CD4-positive, alpha-beta T cell (primary cell): ENCODE measurements around the gene KCNV2. TPM values are rescaled to one million over a fixed set of nuclear protein-coding genes. Genes with fewer than 3 reads are reported as not detected.

Experiments used
- ATAC-seq: fragments of 200-7000 bp; cut with Tn5 transposase; one replicate; pipeline ENCODE4 v1.10.0; 2022; ENCODE audit warnings: mild to moderate bottlenecking; ENCODE audit not compliant: poor library complexity
- CTCF ChIA-PET: fragments of 350-600 bp; sonication (Branson Sonifier 250); formaldehyde crosslinking; loops from one replicate; lab custom pipeline; 2021; ENCODE audit warnings: antibody characterized with exemption, inconsistent platforms; lab: Charles Lee
- POLR2A ChIA-PET: fragments of 350-600 bp; sonication (Branson Sonifier 250); formaldehyde crosslinking; loops from one replicate; lab custom pipeline; 2021; ENCODE audit warnings: antibody characterized with exemption, inconsistent platforms; lab: Charles Lee
- DNase-seq, 14 experiments: peaks; one replicate each; pipeline ENCODE4 v3.0.0-alpha.2; 2013 to 2020; ENCODE audit warnings: mixed read lengths in 2 of 14
- H3K27ac ChIP-seq, 2 donors: one replicate each; pipeline versions ENCODE4 v1.5.1 to v1.7.0; 2013; ENCODE audit warnings: low read length in 2 of 2, low read depth in 1 of 2, mild to moderate bottlenecking in 1 of 2
- H3K27me3 ChIP-seq, 2 experiments: 1 replicate in 1 of 2; 2 replicates in 1 of 2; pipeline versions ENCODE4 v1.6.1 to v1.7.0; 2013; ENCODE audit warnings: low read length in 2 of 2, control low read depth in 1 of 2, mild to moderate bottlenecking in 1 of 2, moderate library complexity in 1 of 2; ENCODE audit not compliant: insufficient read depth in 2 of 2, control insufficient read depth in 1 of 2
- H3K36me3 ChIP-seq: one replicate; pipeline ENCODE4 v1.6.1; 2013; ENCODE audit warnings: low read length, control low read depth; ENCODE audit not compliant: insufficient read depth
- H3K4me1 ChIP-seq: one replicate; pipeline ENCODE4 v1.6.1; 2013; ENCODE audit warnings: low read length, control low read depth; ENCODE audit not compliant: insufficient read depth
- H3K4me3 ChIP-seq: one replicate; pipeline ENCODE4 v1.5.1; 2013; ENCODE audit warnings: mild to moderate bottlenecking, low read length, moderate library complexity
- H3K9me3 ChIP-seq, 2 experiments: 1 replicate in 1 of 2; 2 replicates in 1 of 2; pipeline versions ENCODE4 v1.6.1 to v1.7.0; 2013; ENCODE audit warnings: low read length in 2 of 2, mild to moderate bottlenecking in 2 of 2, control low read depth in 1 of 2, moderate library complexity in 1 of 2; ENCODE audit not compliant: control insufficient read depth in 1 of 2, insufficient read depth in 1 of 2
- H3K27ac Mint-ChIP-seq: one replicate; pipeline ENCODE4 v1.8.0; 2020; ENCODE audit warnings: mixed read lengths
- H3K27me3 Mint-ChIP-seq: one replicate; pipeline ENCODE4 v1.8.0; 2021; ENCODE audit warnings: mixed read lengths
- H3K36me3 Mint-ChIP-seq: one replicate; pipeline ENCODE4 v1.8.0; 2021; ENCODE audit warnings: low read depth, mixed read lengths
- H3K4me1 Mint-ChIP-seq: one replicate; pipeline ENCODE4 v1.8.0; 2021; ENCODE audit warnings: low read depth, mixed read lengths
- H3K4me3 Mint-ChIP-seq: one replicate; pipeline ENCODE4 v1.8.0; 2020; ENCODE audit warnings: mild to moderate bottlenecking, mixed read lengths
- H3K9me3 Mint-ChIP-seq: one replicate; pipeline ENCODE4 v1.8.0; 2020; ENCODE audit warnings: mixed read lengths
- intact Hi-C, 2 experiments: fragments of 100-400 bp; cut with DNase I in 1 of 2; cut with micrococcal nuclease in 1 of 2; formaldehyde crosslinking; loops; one replicate each; pipeline versions ENCODE4 v1.15.1 to v1.9.0; 2023 to 2025; cut with DNase I, micrococcal nuclease
- total RNA-seq, 174 experiments: library from RNA in 2 of 174; stranded (reverse) in 2 of 174; gene quantifications; one replicate each; pipeline ENCODE4 v1.2.3 and lab custom pipeline; 2021 to 2026
- TF ChIP-seq, protein P1 (sequence below): fragments of 200-600 bp; IDR thresholded peaks from one replicate; pipeline ENCODE4 v1.8.0; 2022; ENCODE audit warnings: antibody characterized with exemption, mild to moderate bottlenecking

Gene KCNV2
- total RNA-seq, 2 experiments from 2014 or later: not detected

DNA sequence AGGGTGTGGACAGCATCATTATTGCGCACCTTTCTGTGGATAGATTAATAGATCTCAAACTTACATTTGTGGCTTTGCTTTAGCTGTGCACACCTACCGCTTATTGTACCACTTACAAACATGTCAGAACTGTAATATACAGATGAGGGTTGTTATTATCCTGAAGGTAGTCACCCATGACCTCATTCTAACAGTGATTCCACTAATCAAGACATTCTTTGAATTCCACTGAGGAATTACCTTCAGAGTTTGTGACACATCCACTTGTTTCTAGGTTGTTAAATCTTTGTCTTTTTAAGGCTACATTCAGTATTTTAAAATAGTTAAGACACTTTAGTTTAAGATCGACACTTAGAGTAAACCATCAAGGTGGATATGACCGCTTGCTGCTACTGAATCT lies 7.8 kb downstream of the KCNV2 start:
- H3K9me3 Mint-ChIP-seq: no peaks in the 10 kb centered on the region
- intact Hi-C loops: no loop called here
- CTCF ChIA-PET: no interaction called here
- no peaks in the 10 kb centered on the region for H3K27me3 Mint-ChIP-seq
- no peaks in the 10 kb centered on the region for H3K36me3 ChIP-seq
- no peaks in the 10 kb centered on the region for H3K36me3 Mint-ChIP-seq
- H3K27me3 ChIP-seq: no peaks in the 10 kb centered on the region
- H3K27ac Mint-ChIP-seq: no peak overlapping the region
- H3K4me3 Mint-ChIP-seq: no peak overlapping the region
- no peak for DNase-seq
- no peaks in the 10 kb centered on the region for H3K9me3 ChIP-seq
- no peak overlapping the region for H3K27ac ChIP-seq
- ATAC-seq: no peak
- TF ChIP-seq, protein P1, sequence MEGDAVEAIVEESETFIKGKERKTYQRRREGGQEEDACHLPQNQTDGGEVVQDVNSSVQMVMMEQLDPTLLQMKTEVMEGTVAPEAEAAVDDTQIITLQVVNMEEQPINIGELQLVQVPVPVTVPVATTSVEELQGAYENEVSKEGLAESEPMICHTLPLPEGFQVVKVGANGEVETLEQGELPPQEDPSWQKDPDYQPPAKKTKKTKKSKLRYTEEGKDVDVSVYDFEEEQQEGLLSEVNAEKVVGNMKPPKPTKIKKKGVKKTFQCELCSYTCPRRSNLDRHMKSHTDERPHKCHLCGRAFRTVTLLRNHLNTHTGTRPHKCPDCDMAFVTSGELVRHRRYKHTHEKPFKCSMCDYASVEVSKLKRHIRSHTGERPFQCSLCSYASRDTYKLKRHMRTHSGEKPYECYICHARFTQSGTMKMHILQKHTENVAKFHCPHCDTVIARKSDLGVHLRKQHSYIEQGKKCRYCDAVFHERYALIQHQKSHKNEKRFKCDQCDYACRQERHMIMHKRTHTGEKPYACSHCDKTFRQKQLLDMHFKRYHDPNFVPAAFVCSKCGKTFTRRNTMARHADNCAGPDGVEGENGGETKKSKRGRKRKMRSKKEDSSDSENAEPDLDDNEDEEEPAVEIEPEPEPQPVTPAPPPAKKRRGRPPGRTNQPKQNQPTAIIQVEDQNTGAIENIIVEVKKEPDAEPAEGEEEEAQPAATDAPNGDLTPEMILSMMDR: no peak
- H3K4me1 ChIP-seq: no peaks in the 10 kb centered on the region
- no peak overlapping the region for H3K4me3 ChIP-seq
- POLR2A ChIA-PET: no interaction called here
- no peaks in the 10 kb centered on the region for H3K4me1 Mint-ChIP-seq

DNA sequence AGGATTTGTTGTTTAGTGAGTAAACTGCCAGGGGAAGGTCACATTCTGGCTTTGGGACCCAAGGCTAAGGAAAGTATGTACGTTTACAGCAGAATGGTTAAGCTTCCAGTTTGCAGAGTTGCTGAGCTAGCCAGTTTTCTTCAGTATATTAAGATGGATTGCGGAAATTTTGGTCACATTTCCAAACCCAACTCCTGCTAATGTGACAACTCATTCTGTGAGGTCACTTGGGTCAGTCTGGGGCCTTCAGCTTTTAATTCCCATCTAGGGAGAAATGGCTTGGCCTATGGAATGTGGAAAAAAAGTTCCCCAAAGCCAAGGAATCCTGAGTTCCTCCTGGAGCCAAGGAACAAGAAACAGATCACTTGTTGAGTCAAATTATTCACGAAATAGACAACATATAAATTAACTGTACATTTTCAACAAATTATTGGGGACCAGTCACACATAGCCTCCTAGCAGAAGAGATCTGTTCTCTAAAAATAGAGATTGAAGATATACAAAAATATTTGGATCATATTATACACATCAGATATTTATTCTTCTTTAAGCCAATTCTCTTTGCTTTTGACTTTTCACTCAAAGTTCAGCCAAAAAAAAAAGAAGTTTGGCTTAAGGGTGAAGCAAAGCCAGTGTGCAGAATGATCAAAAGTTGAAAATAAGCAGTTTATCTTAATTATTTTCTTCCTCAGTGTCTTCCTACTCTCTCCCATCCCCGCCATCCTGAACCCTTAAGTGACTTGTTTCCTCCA lies 8.8 kb downstream of the KCNV2 start:
- TF ChIP-seq, protein P1: no peak
- Mint-ChIP-seq H3K27me3 (no peaks in the 10 kb centered on the region), H3K4me1 (no peaks in the 10 kb centered on the region), H3K27ac (no peak overlapping the region), H3K4me3 (no peak overlapping the region), H3K36me3 (no peaks in the 10 kb centered on the region), H3K9me3 (no peaks in the 10 kb centered on the region)
- H3K9me3 ChIP-seq: no peaks in the 10 kb centered on the region
- ATAC-seq (no peak), DNase-seq (no peak)
- intact Hi-C loops: no loop called here
- no peaks in the 10 kb centered on the region for H3K27me3 ChIP-seq
- H3K36me3 ChIP-seq: no peaks in the 10 kb centered on the region
- no peaks in the 10 kb centered on the region for H3K4me1 ChIP-seq
- POLR2A ChIA-PET: no interaction called here
- H3K4me3 ChIP-seq: no peak overlapping the region
- CTCF ChIA-PET: no interaction called here
- no peak overlapping the region for H3K27ac ChIP-seq

DNA sequence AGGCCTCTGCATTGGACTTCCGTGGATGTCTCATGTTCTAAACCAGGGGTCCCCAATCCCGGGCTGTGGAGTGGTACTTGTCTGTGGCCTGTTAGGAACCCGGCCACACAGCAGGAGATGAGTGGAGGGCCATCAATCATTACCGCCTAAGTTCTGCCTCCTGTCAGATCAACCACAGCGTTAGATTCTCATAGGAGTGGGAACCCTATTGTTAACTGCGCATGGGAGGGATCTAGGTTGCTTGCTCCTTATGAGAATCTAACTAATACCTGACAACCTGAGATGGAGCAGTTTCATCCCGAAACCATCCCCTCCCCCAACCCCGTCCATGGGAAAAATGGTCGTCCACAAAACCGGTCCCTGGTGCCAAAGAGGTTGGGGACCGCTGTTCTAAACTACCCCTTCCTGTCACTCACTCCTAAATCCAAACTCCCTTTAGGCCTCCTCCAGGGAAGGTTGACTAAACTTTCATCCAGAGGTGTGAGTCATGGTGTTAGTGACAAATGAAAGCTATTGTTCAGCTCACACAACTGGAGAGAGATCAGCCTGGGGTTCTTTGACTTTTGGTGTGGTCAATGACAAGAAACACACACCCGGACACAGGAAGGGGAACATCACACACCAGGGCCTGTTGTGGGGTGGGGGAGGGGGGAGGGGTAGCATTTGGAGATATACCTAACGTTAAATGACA lies 9.5 kb downstream of the KCNV2 start:
- DNase-seq (no peak), ATAC-seq (no peak)
- TF ChIP-seq, protein P1: no peak
- Histone ChIP-seq H3K4me1 (no peaks in the 10 kb centered on the region), H3K27me3 (no peaks in the 10 kb centered on the region), H3K9me3 (no peaks in the 10 kb centered on the region), H3K36me3 (no peaks in the 10 kb centered on the region), H3K27ac (no peak overlapping the region), H3K4me3 (no peak overlapping the region)
- CTCF ChIA-PET: no interaction called here
- Mint-ChIP-seq H3K4me1 (no peaks in the 10 kb centered on the region), H3K4me3 (no peak overlapping the region), H3K36me3 (no peaks in the 10 kb centered on the region), H3K27me3 (no peaks in the 10 kb centered on the region), H3K9me3 (no peaks in the 10 kb centered on the region), H3K27ac (no peak overlapping the region)
- intact Hi-C loops: no loop called here
- POLR2A ChIA-PET: no interaction called here
